ENCODE measurements around the gene PPP1R10. TPM values are rescaled to one million over a fixed set of nuclear protein-coding genes. Genes with fewer than 3 reads are reported as not detected.
A peak's percentile ranks its signal among the peaks of the same experiment; 100 is the strongest.

Gene PPP1R10
- total RNA-seq, 1 donor from 2014 or later = 52.5 TPM

- intact Hi-C loops (cut with DNase I) = no loop called here
- no peaks in the 10 kb centered on the region for H3K27me3 ChIP-seq
- no peak for DNase-seq (ENCODE audit: extremely low spot score in 2 of 2)
- TF ChIP-seq POLR2A (IDR thresholded peaks at IDR 0.05) (no peak), POLR2AphosphoS5 (IDR thresholded peaks at IDR 0.05; ENCODE audit: insufficient read depth in 1 of 2, low read depth in 1 of 2) (peak in 1 of 2 donors; percentile 65), CTCF (IDR thresholded peaks at IDR 0.05) (no peak)
- no peak overlapping the region for H3K4me3 ChIP-seq
- H3K27ac ChIP-seq = no peak overlapping the region
- H3K4me1 ChIP-seq = no peaks in the 10 kb centered on the region
- H3K9me3 ChIP-seq = no peaks in the 10 kb centered on the region
- peaks cover 14 to 68% of the 10 kb centered on the region in 2 donors for H3K36me3 ChIP-seq
These were observed 15.0 kb downstream of the PPP1R10 start for GRCh38 chr6:30601815-30602641.

GRCh38 chr6:30601436-30601814 lies 15.6 kb downstream of the PPP1R10 start:
- Histone ChIP-seq H3K36me3 (peaks cover 11 to 62% of the 10 kb centered on the region in 2 donors), H3K27me3 (no peaks in the 10 kb centered on the region), H3K4me3 (no peak overlapping the region), H3K9me3 (no peaks in the 10 kb centered on the region), H3K27ac (no peak overlapping the region), H3K4me1 (no peaks in the 10 kb centered on the region)
- no peak for DNase-seq (ENCODE audit: extremely low spot score in 2 of 2)
- no peak for TF ChIP-seq POLR2AphosphoS5 (IDR thresholded peaks at IDR 0.05; ENCODE audit: insufficient read depth in 1 of 2, low read depth in 1 of 2)
- no peak for TF ChIP-seq CTCF (IDR thresholded peaks at IDR 0.05)
- no peak for TF ChIP-seq POLR2A (IDR thresholded peaks at IDR 0.05)
- intact Hi-C loops (cut with DNase I) = no loop called here

- intact Hi-C loops (cut with DNase I) = no loop called here
- Histone ChIP-seq H3K36me3 (peaks cover 9 to 53% of the 10 kb centered on the region in 2 donors), H3K4me1 (no peaks in the 10 kb centered on the region), H3K9me3 (no peaks in the 10 kb centered on the region), H3K27ac (no peak overlapping the region), H3K4me3 (no peak overlapping the region), H3K27me3 (no peaks in the 10 kb centered on the region)
- no peak for DNase-seq (ENCODE audit: extremely low spot score in 2 of 2)
- TF ChIP-seq CTCF (IDR thresholded peaks at IDR 0.05) (no peak), POLR2AphosphoS5 (IDR thresholded peaks at IDR 0.05; ENCODE audit: insufficient read depth in 1 of 2, low read depth in 1 of 2) (peak in 1 of 2 donors; percentile 70)
These were observed 16.5 kb downstream of the PPP1R10 start for GRCh38 chr6:30600451-30600961.

GRCh38 chr6:30599625-30600324 lies 17.3 kb downstream of the PPP1R10 start:
- no peak overlapping the region for H3K27ac ChIP-seq
- H3K9me3 ChIP-seq = no peaks in the 10 kb centered on the region
- no peak for TF ChIP-seq CTCF (IDR thresholded peaks at IDR 0.05)
- TF ChIP-seq POLR2AphosphoS5 (IDR thresholded peaks at IDR 0.05; ENCODE audit: insufficient read depth in 1 of 2, low read depth in 1 of 2) = no peak
- no peak for TF ChIP-seq POLR2A (IDR thresholded peaks at IDR 0.05)
- H3K4me1 ChIP-seq = no peaks in the 10 kb centered on the region
- intact Hi-C loops (cut with DNase I) = no loop called here
- no peak overlapping the region for H3K4me3 ChIP-seq
- peaks cover 9 to 45% of the 10 kb centered on the region in 2 donors for H3K36me3 ChIP-seq
- DNase-seq (ENCODE audit: extremely low spot score in 2 of 2) = no peak
- H3K27me3 ChIP-seq = no peaks in the 10 kb centered on the region

All from vagina (tissue), 2 donors.